Sciatic nerve (tissue), 2 donors: Measurements from ENCODE around the gene ACAD11. TPM values are rescaled to one million over a fixed set of nuclear protein-coding genes. Genes with fewer than 3 reads are reported as not detected.

Source experiments
- ATAC-seq: fragments of 200-7000 bp; cut with Tn5 transposase; one replicate; pipeline ENCODE4 v1.9.1; 2020; ENCODE audit warnings: mild to moderate bottlenecking, moderate library complexity
- DNase-seq: peaks from one replicate; pipeline ENCODE4 v3.0.0-alpha.2; 2020; ENCODE audit warnings: low spot score
- intact Hi-C: fragments of 100-400 bp; cut with DNase I; formaldehyde crosslinking; loops from one replicate; pipeline ENCODE4 v1.14.2; 2022
- total RNA-seq: library from RNA; stranded (reverse); fragmentation: NEBNext Ultra II Directional; extraction: Animal tissue kit (Norgen Biotek cat#: 25700); gene quantifications from one replicate; pipeline ENCODE4 v1.2.1, GENCODE V29; 2021
- donor health status: DM: no; HTN: no; CAD: no.
- donor health status: DM: no; HTN: no; CAD: no.

Gene ACAD11
- 39.2 TPM for total RNA-seq

GRCh38 chr3:132659365-132660051 lies at the start of gene ACAD11:
ACAD11 (minus strand) TSS chr3:132659809; CDS start chr3:132659751, 58 bp downstream.
- ATAC-seq: peak; percentile 97
- peak; percentile 85 for DNase-seq
- intact Hi-C loops: no loop called here

GRCh38 chr3:132703733-132704132 lies 44.1 kb upstream of the ACAD11 start:
- intact Hi-C loops: no loop called here
- ATAC-seq (no peak), DNase-seq (no peak)

GRCh38 chr3:132695422-132695821 lies 35.8 kb upstream of the ACAD11 start:
- DNase-seq (no peak), ATAC-seq (no peak)
- intact Hi-C loops: no loop called here

- no peak for ATAC-seq
- DNase-seq: no peak
- intact Hi-C loops: no loop called here
Observed at GRCh38 chr3:132694991-132695390, 35.4 kb upstream of the ACAD11 start.

GRCh38 chr3:132690040-132690439 lies 30.4 kb upstream of the ACAD11 start:
- no peak for ATAC-seq
- DNase-seq: no peak
- intact Hi-C loops: no loop called here

- no peak for ATAC-seq
- intact Hi-C loops: no loop called here
- no peak for DNase-seq
Observed at GRCh38 chr3:132682201-132682600, 22.6 kb upstream of the ACAD11 start.

- intact Hi-C loops: no loop called here
- DNase-seq (no peak), ATAC-seq (no peak)
Observed at GRCh38 chr3:132681421-132681820, 21.8 kb upstream of the ACAD11 start.

GRCh38 chr3:132679911-132680310 lies 20.3 kb upstream of the ACAD11 start:
- intact Hi-C loops: no loop called here
- DNase-seq (no peak), ATAC-seq (no peak)

- DNase-seq (no peak), ATAC-seq (no peak)
- intact Hi-C loops: no loop called here
Observed at GRCh38 chr3:132675408-132675807, 15.8 kb upstream of the ACAD11 start.

GRCh38 chr3:132669256-132669777 lies 9.7 kb upstream of the ACAD11 start:
- ATAC-seq (no peak), DNase-seq (no peak)
- intact Hi-C loops: no loop called here

- DNase-seq: no peak
- intact Hi-C loops: no loop called here
- no peak for ATAC-seq
Observed at GRCh38 chr3:132665230-132665745, 5.7 kb upstream of the ACAD11 start.

GRCh38 chr3:132662212-132662611 lies 2.6 kb upstream of the ACAD11 start:
- intact Hi-C loops: no loop called here
- DNase-seq: no peak
- no peak for ATAC-seq

GRCh38 chr3:132661101-132661500 lies 1.5 kb upstream of the ACAD11 start:
- no peak for DNase-seq
- intact Hi-C loops: no loop called here
- ATAC-seq: no peak

GRCh38 chr3:132660811-132661070 lies 1.1 kb upstream of the ACAD11 start:
- no peak for DNase-seq
- ATAC-seq: peak; percentile 2
- intact Hi-C loops: no loop called here

- peak; percentile 78 for DNase-seq
- peak; percentile 81 for ATAC-seq
Observed at GRCh38 chr3:132660052-132660810, 622 bp upstream of the ACAD11 start, which contains the start of gene UBA5. UBA5 (plus strand) TSS chr3:132660329; CDS start chr3:132660538, 209 bp downstream.

GRCh38 chr3:132659000-132659364 lies 627 bp downstream of the ACAD11 start:
- no peak for DNase-seq
- ATAC-seq: peak; percentile 30
- intact Hi-C loops: no loop called here

More at GRCh38 chr3:132660052-132660810, 622 bp upstream of the ACAD11 start, which contains the start of gene UBA5:
- intact Hi-C loops: no loop called here

GRCh38 chr3:132657869-132658747 lies 1.5 kb downstream of the ACAD11 start:
- intact Hi-C loops: no loop called here
- no peak for DNase-seq

GRCh38 chr3:132655471-132655870 lies 4.1 kb downstream of the ACAD11 start:
- ATAC-seq: no peak
- DNase-seq: no peak
- intact Hi-C loops: no loop called here

More at GRCh38 chr3:132657869-132658747, 1.5 kb downstream of the ACAD11 start:
- no peak for ATAC-seq

- DNase-seq (no peak), ATAC-seq (no peak)
- intact Hi-C loops: no loop called here
Observed at GRCh38 chr3:132654721-132655120, 4.9 kb downstream of the ACAD11 start.
